ENCODE measurements around the gene GLRA3.
"Not testable (repeated sequence)": the region's sequence is repeated elsewhere in the genome, so short reads cannot be mapped to it uniquely, and the experiment has no call there.

GLRA3 gene

GRCh38 chr4:174648812-174649211 lies 180.2 kb downstream of the GLRA3 start:
- DNase-seq: no peak

GRCh38 chr4:174646326-174646725 lies 182.7 kb downstream of the GLRA3 start:
- DNase-seq: no peak

GRCh38 chr4:174640146-174640545 lies 188.9 kb downstream of the GLRA3 start:
- no peak for DNase-seq

GRCh38 chr4:174635732-174636131 lies 193.3 kb downstream of the GLRA3 start:
- no peak for DNase-seq

GRCh38 chr4:174633399-174633798 lies 195.6 kb downstream of the GLRA3 start:
- no peak for DNase-seq

GRCh38 chr4:174631901-174632758 lies 196.9 kb downstream of the GLRA3 start:
- DNase-seq: no peak

- DNase-seq: not testable (repeated sequence)
Measured at GRCh38 chr4:174629907-174630450, 199.1 kb downstream of the GLRA3 start.

- DNase-seq: no peak
Measured at GRCh38 chr4:174629265-174629664, 199.8 kb downstream of the GLRA3 start.

- no peak for DNase-seq
Measured at GRCh38 chr4:174628191-174628590, 200.9 kb downstream of the GLRA3 start.

- no peak for DNase-seq
Measured at GRCh38 chr4:174627473-174627872, 201.6 kb downstream of the GLRA3 start.

GRCh38 chr4:174626342-174627008 lies 202.6 kb downstream of the GLRA3 start:
- no peak for DNase-seq

GRCh38 chr4:174616661-174617060 lies 212.4 kb downstream of the GLRA3 start:
- no peak for DNase-seq

- no peak for DNase-seq
Measured at GRCh38 chr4:174613979-174614378, 215.1 kb downstream of the GLRA3 start.

GRCh38 chr4:174611792-174612191 lies 217.3 kb downstream of the GLRA3 start:
- DNase-seq: no peak

GRCh38 chr4:174607792-174608191 lies 221.3 kb downstream of the GLRA3 start:
- DNase-seq: no peak

GRCh38 chr4:174604198-174604597 lies 224.8 kb downstream of the GLRA3 start:
- no peak for DNase-seq

GRCh38 chr4:174600391-174600790 lies 228.7 kb downstream of the GLRA3 start:
- no peak for DNase-seq

GRCh38 chr4:174598800-174599199 lies 230.2 kb downstream of the GLRA3 start:
- no peak for DNase-seq

- DNase-seq: no peak
Measured at GRCh38 chr4:174596513-174596912, 232.5 kb downstream of the GLRA3 start.

- DNase-seq: no peak
Measured at GRCh38 chr4:174595141-174595929, 233.7 kb downstream of the GLRA3 start.

- no peak for DNase-seq
Measured at GRCh38 chr4:174593701-174594100, 235.3 kb downstream of the GLRA3 start.

GRCh38 chr4:174592985-174593335 lies 236.1 kb downstream of the GLRA3 start:
- no peak for DNase-seq

GRCh38 chr4:174592256-174592984 lies 236.6 kb downstream of the GLRA3 start:
- DNase-seq: no peak

Measured in DMS79 treated with DMSO at 0.1 percent for 48 hours (cell line).